H1 (cell line): Measurements from ENCODE around the gene INF2. TPM values are rescaled to one million over a fixed set of nuclear protein-coding genes. Genes with fewer than 3 reads are reported as not detected.

Source experiments
- CTCF ChIA-PET: fragments of 300-600 bp; sonication (Branson Sonifier 250); formaldehyde crosslinking; loops from one replicate; lab custom pipeline; 2021; ENCODE audit not compliant: partially characterized antibody; lab: Charles Lee
- POLR2A ChIA-PET: fragments of 300-600 bp; sonication (Branson Sonifier 250); formaldehyde crosslinking; loops from one replicate; lab custom pipeline; 2021; ENCODE audit warnings: inconsistent platforms; ENCODE audit not compliant: partially characterized antibody; lab: Charles Lee
- DNase-seq, 2 experiments: peaks; one replicate each; pipeline versions ENCODE4 v3.0.0 to v3.0.0-alpha.2; 2010 to 2022; ENCODE audit warnings: low spot score in 2 of 2, low read depth in 1 of 2, mixed read lengths in 1 of 2
- FAIRE-seq: peaks from 2 replicates; lab custom pipeline; 2011; peaks lifted over from hg19 to GRCh38; lab: Jason Lieb, UNC
- H2AFZ ChIP-seq: 2 replicates; pipeline ENCODE4 v1.8.1; 2012; ENCODE audit warnings: low read length, inconsistent platforms
- H2AK5ac ChIP-seq: 2 replicates; pipeline ENCODE4 v1.6.1; 2013; ENCODE audit warnings: low read depth, low read length
- H2BK120ac ChIP-seq: replicated peaks from 2 replicates; pipeline ENCODE3; 2013; ENCODE audit warnings: low read depth, low read length, inconsistent platforms
- H2BK12ac ChIP-seq: 2 replicates; pipeline ENCODE4 v1.6.1; 2013; ENCODE audit warnings: low read depth, low read length
- H2BK15ac ChIP-seq: 2 replicates; pipeline ENCODE4 v1.6.1; 2013; ENCODE audit warnings: low read length
- H2BK20ac ChIP-seq: 2 replicates; pipeline ENCODE4 v1.6.1; 2013; ENCODE audit warnings: low read length
- H2BK5ac ChIP-seq: 2 replicates; pipeline ENCODE4 v1.6.1; 2013; ENCODE audit warnings: low read depth, low read length
- H3K14ac ChIP-seq: 2 replicates; pipeline ENCODE4 v1.6.1; 2013; ENCODE audit warnings: inconsistent platforms; ENCODE audit not compliant: insufficient read length
- H3K18ac ChIP-seq: 2 replicates; pipeline ENCODE4 v1.6.1; 2013; ENCODE audit warnings: low read length; ENCODE audit errors: extremely low read depth
- H3K23ac ChIP-seq: 2 replicates; pipeline ENCODE4 v1.6.1; 2013; ENCODE audit warnings: inconsistent platforms; ENCODE audit not compliant: insufficient read length
- H3K23me2 ChIP-seq: 2 replicates; pipeline ENCODE4 v1.6.1; 2013; ENCODE audit warnings: low read depth, low read length
- H3K27ac ChIP-seq: 2 replicates; pipeline ENCODE4 v1.6.1; 2011; ENCODE audit warnings: low read depth, low read length, inconsistent platforms
- H3K27me3 ChIP-seq, 4 experiments: replicated peaks in 1 of 4; 1 replicate in 1 of 4; 2 replicates in 3 of 4; pipeline versions ENCODE4 v1.6.1 to v1.8.1; 2011 to 2013; ENCODE audit warnings: low read length in 3 of 4, mild to moderate bottlenecking in 3 of 4, inconsistent platforms in 2 of 4, mixed read lengths in 2 of 4, moderate library complexity in 1 of 4; ENCODE audit not compliant: control insufficient read depth in 3 of 4, insufficient read depth in 3 of 4; ENCODE audit errors: extremely low read depth in 1 of 4
- H3K36me3 ChIP-seq, 4 experiments: 2 replicates each; pipeline versions ENCODE4 v1.6.1 to v1.8.1; 2011 to 2013; ENCODE audit warnings: mild to moderate bottlenecking in 4 of 4, low read length in 3 of 4, moderate library complexity in 2 of 4, control low read depth in 1 of 4, inconsistent platforms in 1 of 4; ENCODE audit not compliant: insufficient read depth in 4 of 4, control insufficient read depth in 2 of 4
- H3K4ac ChIP-seq: replicated peaks from 2 replicates; pipeline ENCODE3; 2013; ENCODE audit warnings: low read length, low read depth, mixed read lengths, inconsistent platforms; ENCODE audit not compliant: insufficient read length
- H3K4me1 ChIP-seq, 4 experiments: replicated peaks in 1 of 4; 1 replicate in 1 of 4; 2 replicates in 3 of 4; pipeline versions ENCODE4 v1.6.1 to v1.8.1; 2011 to 2013; ENCODE audit warnings: low read length in 3 of 4, inconsistent platforms in 2 of 4, mixed read lengths in 1 of 4; ENCODE audit not compliant: insufficient read depth in 4 of 4, control insufficient read depth in 3 of 4
- H3K4me2 ChIP-seq, 2 experiments: 2 replicates each; pipeline versions ENCODE4 v1.6.1 to v1.8.1; 2011 to 2013; ENCODE audit warnings: low read depth in 2 of 2, low read length in 2 of 2, control low read depth in 1 of 2, inconsistent platforms in 1 of 2, mild to moderate bottlenecking in 1 of 2; ENCODE audit not compliant: insufficient read depth in 1 of 2
- H3K4me3 ChIP-seq, 4 experiments: fragments of 200-600, 300-600 bp in 1 of 4; sonication (generic), shearing (Covaris generic), sonication (Bioruptor Twin) in 1 of 4; 2 replicates each; pipeline versions ENCODE4 v1.5.1 to v1.8.1; 2011 to 2016; ENCODE audit warnings: low read length in 4 of 4, low read depth in 3 of 4, control low read depth in 2 of 4, inconsistent platforms in 2 of 4, mild to moderate bottlenecking in 2 of 4, mixed read lengths in 1 of 4, moderate library complexity in 1 of 4; ENCODE audit not compliant: insufficient read depth in 2 of 4; ENCODE audit errors: extremely low read depth in 1 of 4
- H3K56ac ChIP-seq: replicated peaks from 2 replicates; pipeline ENCODE3; 2013; ENCODE audit warnings: low read depth, mild to moderate bottlenecking, mixed read lengths, low read length, inconsistent platforms; ENCODE audit not compliant: insufficient read length
- H3K79me1 ChIP-seq: 2 replicates; pipeline ENCODE4 v1.6.1; 2013; ENCODE audit warnings: low read depth, low read length, control low read depth
- H3K79me2 ChIP-seq, 2 experiments: 2 replicates each; pipeline versions ENCODE4 v1.6.1 to v1.8.1; 2012 to 2013; ENCODE audit warnings: low read length in 2 of 2, mild to moderate bottlenecking in 2 of 2, inconsistent platforms in 1 of 2; ENCODE audit not compliant: insufficient read depth in 2 of 2, control insufficient read depth in 1 of 2
- H3K9ac ChIP-seq, 4 experiments: replicated peaks in 1 of 4; 1 replicate in 1 of 4; 2 replicates in 3 of 4; pipeline versions ENCODE4 v1.6.1 to v1.8.1; 2011 to 2013; ENCODE audit warnings: low read depth in 3 of 4, low read length in 3 of 4, control low read depth in 2 of 4, mild to moderate bottlenecking in 2 of 4, moderate library complexity in 2 of 4, inconsistent platforms in 1 of 4; ENCODE audit errors: extremely low read depth in 1 of 4
- H3K9me3 ChIP-seq, 2 experiments: 2 replicates each; pipeline versions ENCODE4 v1.6.1 to v1.8.1; 2012 to 2013; ENCODE audit warnings: mild to moderate bottlenecking in 2 of 2, moderate library complexity in 2 of 2, control low read depth in 1 of 2, inconsistent platforms in 1 of 2, low read depth in 1 of 2, low read length in 1 of 2, mixed read lengths in 1 of 2; ENCODE audit not compliant: insufficient read depth in 2 of 2
- H4K20me1 ChIP-seq, 2 experiments: replicated peaks in 1 of 2; 2 replicates each; pipeline versions ENCODE3 to v1.8.1; 2011 to 2013; ENCODE audit warnings: inconsistent platforms in 2 of 2, low read length in 2 of 2, mild to moderate bottlenecking in 1 of 2; ENCODE audit not compliant: insufficient read depth in 2 of 2, control insufficient read depth in 1 of 2
- H4K5ac ChIP-seq: 2 replicates; pipeline ENCODE4 v1.6.1; 2013; ENCODE audit warnings: low read length, low read depth, mixed read lengths, inconsistent platforms; ENCODE audit not compliant: insufficient read length
- H4K8ac ChIP-seq: 2 replicates; pipeline ENCODE4 v1.8.0; 2013; ENCODE audit warnings: mild to moderate bottlenecking, moderate library complexity, low read length, inconsistent platforms; ENCODE audit not compliant: insufficient read depth; ENCODE audit errors: extremely low read depth
- H4K91ac ChIP-seq: replicated peaks from 2 replicates; pipeline ENCODE3; 2013; ENCODE audit warnings: low read length, mixed read lengths, inconsistent platforms; ENCODE audit not compliant: insufficient read length
- ATF2 ChIP-seq: IDR thresholded peaks from 2 replicates; pipeline ENCODE4 v1.6.1; 2012; ENCODE audit warnings: low read length, inconsistent platforms
- RAD21 ChIP-seq, 2 experiments: IDR thresholded peaks in 1 of 2; conservative IDR thresholded peaks in 1 of 2; 2 replicates each; pipeline ENCODE4 v1.6.1; 2011; ENCODE audit warnings: low read depth in 2 of 2, low read length in 2 of 2, improper control_type of control experiment in 1 of 2, inconsistent platforms in 1 of 2, mild to moderate bottlenecking in 1 of 2, moderate library complexity in 1 of 2
- SIX5 ChIP-seq: IDR thresholded peaks from 2 replicates; pipeline ENCODE4 v1.6.1; 2011; ENCODE audit warnings: mild to moderate bottlenecking, low read depth, low read length
- WGBS, 2 experiments: shearing (Covaris generic) in 1 of 2; methylation state at CpG; one replicate each; pipeline versions ENCODE4 v1.1.6 to v1.1.7; 2013 to 2015; ENCODE audit warnings: low lambda C conversion rate in 2 of 2, mixed read lengths in 2 of 2, inconsistent platforms in 1 of 2, low coverage in 1 of 2, missing lambda C conversion rate in 1 of 2; ENCODE audit not compliant: insufficient replicate concordance in 2 of 2, insufficient coverage in 1 of 2, insufficient read length in 1 of 2; ENCODE audit errors: extremely low coverage in 1 of 2, missing lambda C conversion rate in 1 of 2; 5-methylcytosine and 5-hydroxymethylcytosine counted together
- polyA plus RNA-seq, 7 experiments: library from polyadenylated mRNA; depleted of rRNA in 3 of 7; stranded (reverse) in 5 of 7; unstranded in 2 of 7; fragments of >200 nt in 5 of 7; fragments of 200-250 nt in 2 of 7; gene quantifications; 1 replicate in 5 of 7; 2 replicates in 1 of 7; 4 replicates in 1 of 7; pipeline versions ENCODE4 v1.2.1 to v1.2.3, GENCODE V29; 2011 to 2013; ENCODE audit warnings: missing spikeins in 2 of 7, mixed read lengths in 2 of 7
- total RNA-seq: library from RNA; stranded (reverse); fragmentation: NEBNext Ultra II Directional; extraction: Animal tissue kit (Norgen Biotek cat#: 25700); gene quantifications from 2 replicates; pipeline ENCODE4 v1.2.1, GENCODE V29; 2021

INF2 gene
- total and polyA plus RNA-seq, 2 of the 8 experiments (the other 6 are each of a cell fraction or from before 2014, with no cell fraction given): 29.1 to 59.5 TPM

DNA sequence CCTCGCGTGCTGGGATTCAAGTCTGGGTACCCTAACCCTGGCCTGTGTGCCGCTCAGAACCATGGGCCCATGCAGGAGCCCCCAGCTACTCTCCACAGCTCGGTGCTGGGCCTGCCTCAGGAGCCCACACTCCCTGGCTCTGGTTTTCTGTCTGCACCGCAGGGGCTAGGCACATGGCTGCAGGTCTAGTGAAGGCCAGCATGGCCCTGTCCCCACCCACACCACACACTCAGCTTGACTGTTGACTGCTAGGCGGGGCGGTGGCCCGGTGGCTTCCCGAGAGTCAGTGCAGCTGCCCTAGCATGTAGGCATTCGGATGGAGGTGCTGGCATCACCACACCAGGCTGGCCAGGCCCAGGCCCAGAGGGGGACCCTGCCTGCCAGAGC lies 7.9 kb downstream of the INF2 start:
- Histone ChIP-seq H3K56ac (no peak overlapping the region), H3K79me2 (peaks cover 0 to 8% of the 10 kb centered on the region in 2 experiments; a peak in 2 of 4 replicates), H4K20me1 (peaks cover 1 to 46% of the 10 kb centered on the region in 2 experiments), H3K4ac (no peak overlapping the region), H3K4me2 (no peak overlapping the region), H2AK5ac (no peak overlapping the region), H2BK20ac (no peak overlapping the region), H4K91ac (no peak overlapping the region), H3K79me1 (peaks cover 5% of the 10 kb centered on the region; the same call in 1 of the 2 replicates), H3K18ac (no peak overlapping the region), H2BK12ac (no peak overlapping the region), H3K4me1 (peaks cover 0 to 31% (median 20%) of the 10 kb centered on the region in 4 experiments; a peak in 5 of 7 replicates), H3K27ac (no peak overlapping the region), H3K9me3 (no peaks in the 10 kb centered on the region), H3K4me3 (no peak overlapping the region), H3K27me3 (no peaks in the 10 kb centered on the region; a peak in 1 of 7 replicates)
- DNase-seq: no peak
- ChIA-PET CTCF (interaction anchor here (0.5 to 9.1 kb wide), 10 partner anchors 9 to 335 kb away, joined by 3 to 70 read pairs (median 4); no protein-coding TSS in a partner anchor), POLR2A (interaction anchor here (0.6 to 6.6 kb wide), 4 partner anchors 10 to 29 kb away, joined by 3 to 71 read pairs (median 4); no protein-coding TSS in a partner anchor)
- WGBS, 2 experiments: 85% methylated on average over 10 of the region's 10 CpGs; no CpG with 5 or more reads in 1 of the 2 experiments
- no peak for TF ChIP-seq ATF2
- no peak for TF ChIP-seq RAD21 (IDR thresholded peaks at IDR 0.05 in 1 of 2, conservative IDR thresholded peaks at IDR 0.05 in 1 of 2; ENCODE audit: low read depth in 2 of 2, low read length in 2 of 2)
- TF ChIP-seq SIX5: no peak
- TF ChIP-seq, all 59 proteins: peak for 0
- H3K9ac ChIP-seq: no peak overlapping the region
- H2BK120ac ChIP-seq: no peak overlapping the region
- peak overlapping the region; percentile 52; the same call in 1 of the 2 replicates for H2BK5ac ChIP-seq
- peaks cover 0 to 5% (median 2%) of the 10 kb centered on the region in 4 experiments; a peak in 2 of 8 replicates for H3K36me3 ChIP-seq
- no peak overlapping the region for H3K23ac ChIP-seq
- no peaks in the 10 kb centered on the region; the same call in 1 of the 2 replicates for H3K23me2 ChIP-seq
- no peak overlapping the region for H2AFZ ChIP-seq
- peak overlapping the region; percentile 28; the same call in 1 of the 2 replicates for H4K8ac ChIP-seq
- peak overlapping the region; percentile 46; the same call in 1 of the 2 replicates for H2BK15ac ChIP-seq
- no peak overlapping the region for H3K14ac ChIP-seq
- no peak for FAIRE-seq
- no peak overlapping the region for H4K5ac ChIP-seq
